Activated T-cell treated with anti-CD3 and anti-CD28 coated beads for 1 hour (primary cell): ENCODE measurements around the gene COQ2.
"Not testable (repeated sequence)": the region's sequence is repeated elsewhere in the genome, so short reads cannot be mapped to it uniquely, and the experiment has no call there.

Experiments
- DNase-seq: peaks from one replicate; pipeline ENCODE4 v3.0.0-alpha.2; 2020; ENCODE audit warnings: low read depth

Gene COQ2

DNA sequence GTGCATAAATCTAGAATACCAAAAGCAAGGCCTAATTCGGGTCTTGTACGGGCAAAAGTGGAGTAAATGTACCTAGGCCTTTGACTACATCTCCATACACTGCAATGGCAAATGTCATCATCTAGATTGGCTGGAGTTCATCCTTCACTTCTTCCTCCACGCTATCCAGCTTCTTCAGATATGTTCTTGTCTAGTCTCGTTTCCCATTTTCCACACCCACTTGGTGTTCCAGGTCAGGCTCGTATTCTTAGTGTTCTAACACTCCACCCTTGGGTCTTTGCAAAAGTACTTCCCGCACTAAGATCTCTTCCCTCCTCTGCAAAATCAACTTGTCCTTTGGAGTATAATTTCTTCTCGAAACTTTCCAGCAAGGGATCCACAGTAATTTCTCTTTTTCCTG is 1.4 kb downstream of the COQ2 start:
- DNase-seq, result no peak

DNA sequence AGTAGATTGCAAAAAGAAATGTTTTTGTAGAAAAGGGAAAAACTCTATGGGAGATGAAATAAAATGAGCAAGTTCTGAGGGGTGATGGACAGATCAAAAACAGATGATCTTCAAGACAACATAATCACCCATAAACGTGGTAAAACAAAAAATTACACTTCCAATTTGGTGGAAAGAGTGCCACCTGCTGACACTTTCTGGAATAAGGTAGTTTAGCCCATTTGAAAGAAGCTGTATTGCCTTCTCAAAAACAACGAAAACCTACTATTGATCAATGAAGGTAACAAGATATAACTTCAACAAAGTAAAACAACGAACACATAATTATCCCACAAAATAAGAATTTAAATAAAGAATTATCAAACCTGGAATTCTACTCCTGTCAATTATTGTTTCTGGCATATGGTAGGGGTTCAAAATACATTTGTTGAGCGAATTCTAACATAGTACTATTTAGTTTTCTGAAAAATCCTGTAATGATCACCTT is 2.5 kb downstream of the COQ2 start:
- DNase-seq, result peak; percentile 38

DNA sequence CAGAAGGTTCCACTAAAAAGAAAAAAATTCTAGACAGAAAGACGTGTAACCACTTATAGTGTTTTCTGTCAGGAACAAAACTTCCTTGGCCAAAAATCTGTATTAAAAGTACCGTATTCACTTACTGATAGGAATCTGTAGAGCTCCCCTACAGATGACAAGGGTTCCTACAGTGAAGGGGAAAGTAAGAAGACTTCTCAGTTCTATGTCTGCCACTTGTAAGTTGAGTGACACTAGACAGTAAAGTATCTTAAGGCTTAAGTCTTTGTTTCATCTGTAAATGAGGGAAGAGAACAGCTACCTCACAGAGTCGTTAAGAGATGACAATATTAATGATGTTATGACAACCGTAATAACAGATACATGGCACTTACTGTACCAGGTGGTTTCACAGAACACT is 3.3 kb downstream of the COQ2 start:
- DNase-seq, result no peak

DNA sequence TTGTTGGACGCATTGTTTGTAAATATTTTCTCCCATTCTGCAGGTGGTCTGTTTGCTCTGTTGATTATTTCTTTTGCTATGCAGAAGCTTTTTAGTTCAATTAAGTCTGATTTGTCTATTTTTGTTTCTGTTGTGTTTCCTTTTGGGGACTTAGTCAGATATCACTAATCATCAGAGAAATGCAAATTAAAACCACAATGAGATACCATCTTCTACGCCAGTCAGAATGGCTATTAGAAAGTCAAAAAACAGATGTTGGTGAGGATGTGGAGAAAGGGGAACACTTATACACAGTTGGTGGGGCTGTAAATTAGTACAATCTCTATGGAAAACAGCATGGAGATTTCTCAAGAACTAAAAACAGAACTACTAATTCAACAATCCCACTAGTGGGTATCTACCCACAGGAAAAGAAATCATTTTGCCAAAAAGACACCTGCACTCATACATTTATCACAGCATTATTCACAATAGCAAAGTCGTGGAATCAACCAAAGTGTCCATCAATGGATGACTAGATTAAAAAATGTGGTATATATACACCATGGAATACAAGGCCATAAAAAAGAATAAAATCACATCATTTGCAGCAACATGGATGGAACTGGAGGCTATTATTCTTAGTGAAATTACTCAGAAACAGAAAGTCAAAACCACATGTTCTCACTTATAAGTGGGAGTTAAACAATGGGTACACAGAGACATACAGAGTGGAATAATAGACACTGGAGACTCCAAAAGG is 8.1 kb downstream of the COQ2 start:
- DNase-seq, result no peak

DNA sequence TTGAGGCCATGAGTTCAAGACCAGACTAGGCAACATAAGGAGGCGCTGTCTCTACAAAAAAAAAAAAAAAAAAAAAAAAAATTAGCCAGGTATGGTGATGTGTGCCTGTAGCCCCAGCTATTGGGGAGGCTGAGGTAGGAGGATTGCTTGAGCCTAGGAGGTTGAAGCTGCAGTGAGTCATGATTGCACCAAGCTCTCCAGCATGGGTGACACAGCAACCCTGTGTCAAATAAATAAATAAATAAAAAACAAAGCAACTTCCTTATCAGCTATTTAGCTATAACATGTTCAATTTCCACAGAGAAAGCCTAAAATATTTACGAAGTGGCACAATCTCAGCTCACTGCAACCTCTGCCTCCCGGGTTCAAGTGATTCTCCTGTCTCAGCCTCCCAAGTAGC is 10.7 kb downstream of the COQ2 start:
- DNase-seq, result not testable (repeated sequence)

DNA sequence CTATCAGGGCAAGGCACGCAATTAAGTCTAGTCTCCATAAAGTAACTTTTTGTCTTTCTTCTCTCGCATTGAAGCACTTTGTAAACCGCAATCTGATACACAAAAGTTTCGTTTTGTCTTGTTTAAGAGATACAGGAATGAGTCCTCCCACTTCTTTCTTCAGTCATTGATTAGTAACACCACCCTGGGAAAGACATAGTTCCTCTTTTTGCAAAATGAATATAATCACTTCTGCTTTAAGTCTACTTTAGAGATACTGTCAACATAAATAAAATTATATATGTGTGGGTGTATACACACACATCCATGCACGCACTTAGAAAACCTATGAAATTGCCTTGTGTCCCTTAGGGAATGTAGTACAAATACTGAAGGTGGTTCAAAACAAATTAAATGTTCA is 11.7 kb downstream of the COQ2 start:
- DNase-seq, result no peak

DNA sequence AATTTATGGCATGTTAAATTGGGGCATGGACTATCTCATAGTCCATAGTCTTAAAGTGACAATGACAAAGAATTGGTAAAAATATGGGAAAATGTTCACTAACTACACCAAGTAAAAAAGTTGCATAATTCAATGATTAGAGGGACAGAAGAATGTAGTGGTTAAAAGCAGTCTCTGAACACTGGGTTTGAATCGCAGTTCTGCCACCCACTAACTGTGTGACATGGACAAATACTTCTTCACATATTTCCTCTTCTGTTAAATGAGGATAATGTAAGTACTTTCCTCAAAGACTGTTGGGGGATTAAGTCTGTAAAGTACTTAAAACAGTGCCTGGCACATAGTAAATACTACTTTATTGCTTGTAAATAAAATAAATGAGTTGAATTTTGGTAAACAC is 15.3 kb downstream of the COQ2 start:
- no peak for DNase-seq

DNA sequence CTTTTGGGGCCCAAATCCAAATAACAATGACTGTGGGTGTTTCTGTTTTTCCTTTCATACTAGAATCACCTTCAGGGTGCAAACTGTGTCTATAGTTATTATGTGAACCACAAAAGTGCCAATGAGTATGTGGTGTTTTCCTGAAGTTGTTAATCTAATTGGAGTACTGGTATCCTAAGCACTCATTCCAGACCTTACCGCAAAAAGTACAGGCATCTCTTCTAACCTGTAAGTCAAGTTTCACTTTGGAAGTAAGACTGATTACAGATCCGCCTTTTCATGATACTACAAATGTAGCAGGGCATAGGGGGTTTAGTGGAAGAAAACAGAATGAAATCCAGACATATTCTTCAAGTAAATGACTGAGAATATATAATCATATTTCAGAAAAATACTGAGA is 16.1 kb downstream of the COQ2 start:
- DNase-seq, result no peak

DNA sequence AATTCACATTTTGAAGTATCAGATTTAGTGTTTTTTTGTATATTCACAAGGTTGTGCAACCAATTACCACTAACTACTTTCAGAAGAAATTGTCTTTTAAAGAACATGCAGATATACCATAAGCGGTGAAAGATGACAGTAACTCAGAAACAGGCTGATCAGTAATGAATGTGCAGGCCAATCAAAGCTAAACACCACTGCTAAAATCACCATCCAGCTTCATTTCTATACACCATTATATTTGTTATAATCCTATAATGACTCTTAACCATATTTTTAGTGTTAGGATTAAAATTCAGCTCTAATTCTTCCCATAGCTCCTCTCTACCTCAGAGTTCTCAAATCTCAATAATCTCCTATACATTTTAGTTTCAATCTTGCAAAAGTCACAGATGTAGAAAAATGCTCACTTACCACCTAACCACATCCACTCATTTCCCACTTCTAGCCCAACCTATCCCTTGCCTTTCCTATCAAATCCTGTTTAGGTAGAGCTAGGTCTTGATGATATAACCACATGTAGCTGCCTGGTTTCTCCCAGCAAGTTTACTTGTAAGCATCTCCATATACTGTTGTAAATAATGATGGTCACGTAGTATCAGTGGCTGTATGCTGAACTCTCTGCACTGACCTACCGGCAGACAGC is 16.6 kb downstream of the COQ2 start:
- DNase-seq, result no peak

DNA sequence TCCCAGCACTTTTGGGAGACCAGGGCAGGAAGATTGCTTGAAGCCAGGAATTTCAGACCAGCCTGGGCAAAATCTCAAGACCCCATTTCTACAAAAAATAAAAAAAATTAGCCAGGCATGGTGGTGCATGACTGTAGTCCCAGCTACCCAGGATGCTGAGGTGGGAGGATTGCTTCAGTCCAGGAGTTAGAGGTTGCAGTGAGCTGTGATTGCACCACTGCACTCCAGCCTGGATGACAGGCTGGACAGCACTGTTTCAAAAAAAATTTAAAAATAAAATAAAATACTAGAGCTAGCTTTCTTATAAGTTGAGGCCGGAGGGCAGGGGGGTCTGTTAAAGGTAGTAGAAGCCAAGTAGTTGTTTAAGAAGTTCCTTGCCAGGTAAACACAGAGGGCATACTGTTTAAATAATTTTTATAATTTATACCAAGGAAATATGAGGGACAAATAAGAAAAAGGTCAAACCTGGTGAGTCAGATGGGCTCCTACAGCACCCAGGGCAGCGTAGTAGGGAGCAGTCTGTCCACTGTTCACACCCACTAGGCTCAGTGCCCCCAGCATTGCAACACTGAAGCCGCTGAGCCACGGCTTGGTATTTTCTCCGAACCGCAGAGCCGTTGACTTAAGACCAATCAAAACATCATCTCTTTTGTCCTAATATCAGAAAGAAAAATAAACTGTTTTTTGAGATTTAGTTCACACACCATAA is 17.3 kb downstream of the COQ2 start:
- no peak for DNase-seq

DNA sequence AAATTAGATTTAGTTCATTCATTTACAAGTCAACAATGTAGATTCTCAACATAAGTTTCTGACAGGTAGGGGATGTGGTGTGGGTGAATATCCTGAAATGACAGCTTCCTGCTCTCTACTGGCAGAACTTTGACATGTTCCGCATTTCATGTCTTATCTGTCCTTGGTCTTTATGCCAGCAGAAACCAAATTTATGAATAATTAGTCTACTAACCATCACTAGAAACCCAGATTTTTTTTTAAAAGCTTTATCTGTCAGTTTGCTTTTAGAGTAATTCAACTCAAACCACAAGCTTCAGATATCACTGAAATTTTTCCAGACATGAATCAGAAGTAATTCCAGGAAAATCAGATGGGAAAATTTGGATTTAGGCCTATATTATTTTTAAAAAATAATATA is 17.9 kb downstream of the COQ2 start:
- no peak for DNase-seq

DNA sequence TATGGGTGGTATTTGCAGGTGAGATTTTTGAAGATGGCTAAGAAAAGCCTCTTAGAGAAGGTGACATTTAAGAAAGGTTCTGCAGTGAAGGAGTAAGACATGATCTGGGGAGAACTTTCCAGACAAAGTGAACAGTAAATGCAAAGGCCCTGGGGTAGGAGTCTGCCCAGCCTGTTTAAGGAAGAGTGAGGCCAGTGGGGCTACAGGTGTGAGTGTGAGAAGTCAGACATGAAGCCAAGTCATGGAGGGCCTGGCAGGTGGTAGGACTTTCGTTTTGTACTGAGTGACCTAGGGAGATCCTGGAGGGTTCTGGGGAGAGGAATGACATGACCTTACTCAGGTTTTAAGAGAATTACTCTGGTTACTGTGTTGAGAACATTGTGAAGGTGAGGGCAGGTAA is 21.5 kb downstream of the COQ2 start:
- DNase-seq, result no peak

DNA sequence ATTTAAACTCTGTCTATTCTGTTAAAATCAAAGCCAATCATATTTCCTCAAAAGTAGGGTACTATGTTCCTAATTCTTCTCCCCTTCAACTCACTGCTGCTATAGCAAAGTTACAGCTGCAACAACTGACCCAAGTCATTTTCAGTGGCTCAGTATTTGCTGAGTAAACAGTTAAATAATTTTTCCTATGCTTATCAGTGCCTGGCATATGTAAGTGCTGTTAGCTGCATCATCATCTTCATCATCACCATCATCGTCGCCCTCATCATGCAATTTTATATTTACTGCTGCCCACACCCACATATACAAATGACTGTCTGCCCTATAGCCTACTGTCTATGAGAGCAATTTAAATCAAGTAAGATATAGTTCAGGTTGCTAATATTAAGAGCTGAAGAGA is 21.9 kb downstream of the COQ2 start:
- DNase-seq, result no peak

DNA sequence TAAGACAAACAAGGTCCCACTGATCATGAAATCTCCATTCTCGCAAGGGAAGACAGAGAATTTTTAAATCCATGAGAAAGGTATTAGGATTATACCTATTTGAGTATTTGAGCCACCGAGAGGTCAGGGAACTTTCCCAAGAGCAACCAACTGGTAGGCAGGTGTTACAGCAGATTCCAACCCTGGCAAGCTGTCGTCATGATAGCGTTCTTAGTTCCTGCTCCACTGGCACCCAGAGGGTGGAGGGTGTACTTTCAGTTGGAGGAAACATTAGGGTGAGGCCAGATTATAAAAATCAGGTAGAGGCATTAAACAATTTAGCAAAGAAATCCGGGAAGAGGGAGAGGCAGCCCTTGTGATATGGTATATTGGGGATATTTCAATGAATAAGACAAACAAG is 23.3 kb downstream of the COQ2 start:
- DNase-seq, result no peak

DNA sequence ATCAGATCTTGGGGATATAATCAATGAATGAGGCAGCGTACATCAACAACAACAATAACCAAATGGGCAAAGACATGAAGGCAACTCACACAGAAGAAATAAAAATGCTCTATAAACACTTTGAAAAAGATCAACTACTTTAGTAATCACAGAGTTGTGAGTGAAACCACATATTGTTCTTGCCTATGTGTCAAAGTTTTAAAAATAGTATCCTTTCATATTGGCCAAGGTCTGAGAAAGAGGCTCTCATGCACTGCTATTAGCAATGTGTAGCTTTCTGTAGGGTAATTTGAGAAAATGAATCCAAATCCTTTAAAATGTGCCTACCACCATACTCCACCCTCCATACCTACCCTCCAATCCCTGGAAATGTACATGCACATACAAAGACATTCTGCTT is 25.0 kb downstream of the COQ2 start:
- DNase-seq, result no peak

DNA sequence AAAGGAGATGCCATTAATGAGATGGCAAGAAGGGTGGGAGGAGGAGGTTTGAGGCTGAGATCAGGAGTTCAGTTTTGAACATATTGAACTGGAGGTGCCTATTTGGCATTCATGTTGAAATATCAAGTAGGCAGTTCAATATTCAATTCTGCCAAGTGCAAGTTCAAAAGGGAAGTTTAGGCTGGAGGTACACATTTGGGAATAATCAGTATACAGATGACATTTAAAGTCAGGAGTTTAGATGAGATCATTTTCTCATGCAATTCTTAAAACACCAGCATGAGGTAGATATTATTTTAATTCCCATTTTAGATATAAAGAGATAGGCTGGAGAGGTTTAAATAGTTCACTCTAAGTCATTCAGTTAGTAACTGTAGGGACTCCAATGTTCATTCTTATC is 26.1 kb downstream of the COQ2 start:
- DNase-seq, result no peak

DNA sequence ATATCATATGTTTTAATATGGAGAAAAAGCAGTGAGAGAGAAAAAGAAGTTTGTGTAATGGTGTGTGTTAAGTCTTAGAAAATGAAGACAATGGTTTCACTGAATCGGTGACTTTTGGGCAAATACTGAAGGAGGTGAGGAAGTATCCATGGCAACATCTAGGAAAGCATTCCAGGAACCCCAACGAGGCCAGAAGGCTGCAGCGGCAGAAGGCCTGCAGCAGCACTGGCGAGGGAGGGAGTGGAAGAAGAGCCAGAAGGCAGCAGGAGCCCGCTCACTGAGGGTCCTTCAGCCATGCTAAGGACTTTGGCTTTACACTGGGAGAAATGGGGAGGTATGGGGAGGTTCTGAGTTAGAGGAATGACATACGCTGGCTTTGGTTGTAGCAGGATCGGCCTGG is 26.8 kb downstream of the COQ2 start:
- no peak for DNase-seq

DNA sequence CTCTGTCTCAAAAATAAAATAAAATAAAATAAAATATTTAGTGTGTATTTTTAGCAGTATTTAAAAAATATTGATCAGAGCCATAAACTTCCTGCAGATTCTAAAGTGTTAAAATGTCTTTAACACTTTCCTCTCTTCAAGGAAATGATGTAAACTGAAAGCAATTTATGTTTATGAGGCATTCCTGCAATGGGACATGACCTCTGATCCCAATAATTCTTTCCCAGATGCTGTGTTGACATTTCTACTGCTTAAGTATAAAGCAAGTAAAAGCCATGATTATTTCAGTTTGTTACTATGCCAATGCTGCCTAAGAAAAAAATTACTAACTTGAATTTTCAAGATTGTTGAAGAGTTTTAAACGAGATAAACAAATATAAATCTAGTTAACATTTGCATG is 29.0 kb downstream of the COQ2 start:
- DNase-seq, result no peak

DNA sequence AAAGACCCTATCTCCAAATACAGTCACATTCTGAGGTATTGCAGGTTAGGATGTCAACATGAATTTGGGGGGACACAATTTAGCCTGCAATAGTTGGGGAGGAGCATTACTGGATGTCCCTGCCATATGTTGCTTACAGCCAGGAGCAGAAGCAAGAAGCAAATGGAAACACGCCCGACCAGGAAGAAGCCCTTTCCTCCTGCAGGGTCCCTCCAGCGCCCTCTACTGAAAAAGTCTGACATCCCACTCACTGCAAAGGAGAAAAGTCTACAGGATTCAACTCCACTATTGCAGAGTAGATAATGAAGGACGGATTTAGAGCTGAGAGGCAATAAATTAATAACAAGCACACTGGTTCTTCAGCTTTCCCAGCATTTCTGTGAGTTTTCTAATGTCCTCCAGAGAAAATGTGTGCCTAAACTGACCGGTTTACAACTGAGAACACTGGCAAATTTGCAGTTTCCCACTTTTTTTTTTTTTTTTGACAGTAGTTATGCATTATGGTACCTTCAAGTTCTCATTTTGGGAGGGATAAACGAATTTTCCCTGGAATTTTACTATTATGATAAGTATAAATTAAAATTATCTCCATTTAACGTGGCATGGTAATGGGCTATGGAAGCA is 31.7 kb downstream of the COQ2 start:
- peak; percentile 56 for DNase-seq

DNA sequence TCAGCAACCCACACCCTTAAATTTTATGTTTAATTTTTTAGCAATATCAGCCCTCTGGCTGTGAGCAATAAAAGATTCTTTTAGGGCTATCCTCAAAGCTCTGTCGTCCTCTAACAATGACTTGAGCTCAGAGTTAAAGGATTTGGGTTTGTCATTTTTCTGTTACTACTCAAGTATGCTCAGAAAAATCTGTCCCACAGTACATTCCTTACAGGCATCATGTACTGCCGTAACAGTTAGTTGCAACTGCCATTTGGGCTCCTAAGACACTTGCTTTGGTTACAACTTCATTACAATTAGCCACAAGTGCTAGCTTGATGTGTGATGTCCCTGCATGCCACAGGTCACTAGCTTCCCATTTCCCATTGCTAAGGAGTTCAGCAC is 33.2 kb downstream of the COQ2 start:
- DNase-seq, result no peak

DNA sequence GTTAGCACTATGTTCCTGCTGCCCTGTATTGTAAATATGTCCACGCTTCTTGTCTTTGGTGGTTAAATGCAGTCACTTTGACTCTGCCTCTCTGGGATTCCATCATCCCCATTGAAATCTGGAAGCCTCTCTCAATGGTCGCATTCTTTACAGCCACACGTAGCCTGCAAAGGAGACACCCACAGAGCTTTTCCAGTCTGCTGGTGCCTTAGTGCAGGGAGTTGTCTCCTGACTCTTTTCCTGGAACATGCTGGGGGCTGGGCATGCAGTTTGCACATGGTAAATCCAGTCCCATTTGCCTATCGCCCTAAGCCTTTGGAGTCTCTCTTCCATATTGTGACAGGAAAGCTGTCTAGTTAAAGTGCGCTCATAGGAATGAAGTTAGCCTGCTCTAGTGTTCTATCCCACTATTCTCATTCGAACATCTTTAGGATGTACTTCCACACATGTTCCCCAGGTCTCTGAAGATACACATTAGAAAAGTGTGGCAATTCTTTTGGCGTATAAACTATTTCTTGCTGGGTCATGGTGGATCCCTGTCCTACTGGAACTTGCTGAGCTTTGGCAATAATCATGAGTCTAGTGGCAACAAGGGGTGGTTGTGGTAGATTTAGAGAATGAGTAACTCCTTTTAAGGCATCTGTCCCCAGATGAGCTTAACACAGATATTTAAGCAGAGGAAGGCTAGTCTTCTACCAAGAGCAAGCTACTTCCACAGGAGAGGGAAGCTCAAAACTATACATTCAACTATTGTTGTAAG is 33.7 kb downstream of the COQ2 start:
- DNase-seq, result no peak

DNA sequence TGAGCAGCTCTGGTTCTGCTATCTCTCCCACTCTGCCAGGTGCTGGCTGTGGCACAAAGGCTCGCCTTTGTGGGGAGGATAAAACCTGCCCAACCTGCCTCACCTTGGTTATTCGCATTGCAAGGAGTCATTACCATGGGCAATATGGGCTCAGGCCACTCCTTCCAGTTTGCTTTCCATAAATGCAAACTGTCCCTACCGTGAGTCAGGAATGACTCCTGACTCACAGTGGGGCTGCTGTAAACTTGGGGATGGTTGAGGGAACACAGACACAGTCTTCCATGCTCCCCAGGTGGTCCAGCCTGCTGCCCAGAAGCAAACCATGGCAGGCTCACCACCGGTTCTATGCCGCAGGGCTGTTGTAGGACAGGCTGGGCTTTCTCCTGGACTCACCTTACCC is 36.1 kb downstream of the COQ2 start:
- DNase-seq, result no peak
